D721Med (cell line): ENCODE data around the gene POLG.

Experiments used
- DNase-seq: peaks from one replicate; pipeline ENCODE4 v3.0.0; 2011; ENCODE audit warnings: low spot score; ENCODE audit not compliant: insufficient read length
- FAIRE-seq: peaks from 2 replicates; lab custom pipeline; 2011; peaks lifted over from hg19 to GRCh38; lab: Jason Lieb, UNC
- TF ChIP-seq, protein P1 (sequence below): IDR thresholded peaks from 2 replicates; pipeline ENCODE4 v1.5.1; 2012; ENCODE audit warnings: mild to moderate bottlenecking, control low read depth; ENCODE audit not compliant: insufficient read depth; ENCODE audit errors: missing control alignments

POLG gene

DNA sequence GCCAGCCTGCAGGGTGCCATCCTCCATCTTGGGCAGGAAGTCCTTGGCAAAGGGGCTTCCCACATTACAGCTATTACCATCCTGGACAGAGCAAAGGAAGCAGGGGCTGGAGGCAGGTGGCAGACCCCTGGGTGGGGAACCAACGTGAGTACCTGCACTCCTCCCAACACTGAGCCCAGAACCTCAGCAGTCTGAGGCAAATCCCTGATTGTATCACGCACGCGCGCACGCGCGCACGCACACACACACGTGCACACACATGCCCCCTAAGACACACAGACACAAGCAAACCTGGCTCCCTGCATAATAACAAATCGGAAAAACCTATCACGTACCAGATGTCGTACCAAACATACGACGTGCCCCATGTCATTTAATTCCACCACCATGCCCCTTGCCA lies 11.8 kb downstream of the POLG start:
- DNase-seq (no peak), FAIRE-seq (no peak)
- TF ChIP-seq, protein P1, sequence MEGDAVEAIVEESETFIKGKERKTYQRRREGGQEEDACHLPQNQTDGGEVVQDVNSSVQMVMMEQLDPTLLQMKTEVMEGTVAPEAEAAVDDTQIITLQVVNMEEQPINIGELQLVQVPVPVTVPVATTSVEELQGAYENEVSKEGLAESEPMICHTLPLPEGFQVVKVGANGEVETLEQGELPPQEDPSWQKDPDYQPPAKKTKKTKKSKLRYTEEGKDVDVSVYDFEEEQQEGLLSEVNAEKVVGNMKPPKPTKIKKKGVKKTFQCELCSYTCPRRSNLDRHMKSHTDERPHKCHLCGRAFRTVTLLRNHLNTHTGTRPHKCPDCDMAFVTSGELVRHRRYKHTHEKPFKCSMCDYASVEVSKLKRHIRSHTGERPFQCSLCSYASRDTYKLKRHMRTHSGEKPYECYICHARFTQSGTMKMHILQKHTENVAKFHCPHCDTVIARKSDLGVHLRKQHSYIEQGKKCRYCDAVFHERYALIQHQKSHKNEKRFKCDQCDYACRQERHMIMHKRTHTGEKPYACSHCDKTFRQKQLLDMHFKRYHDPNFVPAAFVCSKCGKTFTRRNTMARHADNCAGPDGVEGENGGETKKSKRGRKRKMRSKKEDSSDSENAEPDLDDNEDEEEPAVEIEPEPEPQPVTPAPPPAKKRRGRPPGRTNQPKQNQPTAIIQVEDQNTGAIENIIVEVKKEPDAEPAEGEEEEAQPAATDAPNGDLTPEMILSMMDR = no peak

DNA sequence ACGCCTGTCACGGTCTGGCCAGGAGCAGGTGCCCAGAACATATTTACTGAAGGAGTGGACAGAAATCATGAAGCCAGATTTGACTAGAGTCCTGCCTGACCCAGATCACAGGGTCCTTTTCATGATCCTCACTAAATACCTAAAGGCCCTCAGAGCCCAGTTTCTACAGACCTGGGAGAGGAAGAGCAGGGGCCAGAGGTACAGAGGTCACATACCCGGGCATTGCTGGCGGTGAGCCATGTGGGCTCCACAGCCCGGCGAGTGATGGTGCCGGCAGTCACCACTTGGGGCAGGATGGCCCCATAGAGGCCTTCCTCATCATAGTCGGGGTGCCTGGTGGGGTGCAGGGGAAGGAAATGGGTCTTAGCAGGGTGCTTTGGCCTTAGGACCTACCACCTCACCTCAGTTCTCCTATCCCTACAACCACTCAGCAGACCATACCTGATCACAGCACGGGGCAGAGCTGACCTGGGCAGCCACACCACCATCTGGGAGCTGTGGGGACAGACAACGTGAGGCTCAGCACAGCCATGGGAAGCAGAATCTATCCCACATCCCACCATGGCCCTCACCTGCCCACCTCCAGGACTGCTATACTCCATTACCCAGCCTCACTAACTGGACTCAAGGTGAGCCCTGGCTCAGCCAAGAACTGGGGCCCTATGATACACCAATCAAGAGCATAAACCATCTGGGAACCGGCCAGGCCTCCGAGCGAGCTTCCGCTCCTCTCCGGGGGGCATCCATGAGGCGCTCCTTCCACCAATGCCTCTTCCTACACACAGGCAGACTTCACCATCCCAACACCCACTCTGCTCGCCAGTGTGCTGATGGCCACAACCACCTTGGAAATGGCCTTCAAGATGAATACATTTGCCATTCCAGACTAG lies 12.9 kb downstream of the POLG start:
- DNase-seq (no peak), FAIRE-seq (no peak)
- TF ChIP-seq, protein P1 = no peak

DNA sequence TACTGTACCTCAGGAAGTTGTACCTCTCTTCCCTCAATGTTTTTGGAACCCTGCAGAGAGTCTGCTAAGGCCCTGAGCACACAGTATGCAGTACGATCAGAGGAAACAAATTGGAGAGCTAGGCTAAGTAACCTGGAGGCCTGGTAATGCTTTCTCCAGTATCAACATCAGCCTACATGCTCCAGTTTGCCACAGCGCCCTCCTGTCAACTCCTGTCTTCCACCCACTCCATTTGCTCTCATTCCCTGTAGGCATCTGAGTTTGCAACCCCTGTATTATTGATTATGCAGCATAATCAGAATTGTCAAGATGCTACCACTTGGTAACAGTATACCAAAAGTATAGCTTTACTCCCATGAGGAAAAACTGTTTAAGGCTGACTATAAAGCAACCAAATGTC lies 14.4 kb downstream of the POLG start:
- FAIRE-seq (no peak), DNase-seq (no peak)
- TF ChIP-seq, protein P1 = no peak

DNA sequence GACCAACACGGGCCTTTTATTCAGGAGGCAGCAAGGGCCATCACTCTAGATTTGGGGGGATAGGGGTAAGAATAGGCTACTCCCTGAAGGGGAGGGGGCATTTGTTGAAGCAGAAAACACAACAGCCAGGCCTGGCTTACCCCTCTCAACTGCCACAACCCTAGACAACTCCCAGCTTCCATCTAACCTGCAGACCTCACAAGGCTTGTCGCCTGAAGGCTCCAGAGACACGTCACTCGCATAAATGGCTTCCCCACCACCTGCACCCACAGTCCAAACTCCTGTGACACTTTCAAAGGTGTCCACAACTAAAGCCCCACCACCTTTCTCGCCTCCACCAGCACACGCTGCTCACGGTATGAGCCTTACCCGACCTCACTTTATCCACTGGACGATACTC lies 14.9 kb downstream of the POLG start:
- FAIRE-seq = no peak
- DNase-seq = no peak
- TF ChIP-seq, protein P1 = no peak

DNA sequence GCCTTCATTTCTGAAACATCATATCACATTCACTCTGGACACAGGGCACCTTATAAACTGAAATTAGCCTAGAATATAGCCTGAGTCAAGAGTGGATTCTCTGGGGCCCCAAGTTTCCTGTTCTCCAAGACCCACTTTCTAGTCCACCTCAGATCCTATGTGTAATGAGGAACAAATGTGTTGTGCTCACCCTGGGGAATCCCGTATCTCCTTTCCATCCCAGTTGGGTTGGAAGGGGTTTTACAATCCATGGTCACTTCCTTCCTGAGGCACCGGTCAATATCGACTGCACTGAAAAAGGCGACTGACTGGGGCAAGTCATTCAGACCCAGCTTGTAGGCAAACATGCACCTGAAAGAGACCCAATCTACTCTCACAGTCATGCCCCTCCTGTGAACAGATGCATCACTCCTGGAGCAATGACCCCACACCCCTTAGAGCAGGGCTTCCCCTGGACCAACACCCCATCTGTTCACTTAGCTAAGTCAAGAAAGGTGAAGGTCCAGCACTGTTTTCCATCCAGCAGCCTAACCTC lies 17.4 kb downstream of the POLG start:
- no peak for FAIRE-seq
- no peak for DNase-seq
- TF ChIP-seq, protein P1 = no peak

DNA sequence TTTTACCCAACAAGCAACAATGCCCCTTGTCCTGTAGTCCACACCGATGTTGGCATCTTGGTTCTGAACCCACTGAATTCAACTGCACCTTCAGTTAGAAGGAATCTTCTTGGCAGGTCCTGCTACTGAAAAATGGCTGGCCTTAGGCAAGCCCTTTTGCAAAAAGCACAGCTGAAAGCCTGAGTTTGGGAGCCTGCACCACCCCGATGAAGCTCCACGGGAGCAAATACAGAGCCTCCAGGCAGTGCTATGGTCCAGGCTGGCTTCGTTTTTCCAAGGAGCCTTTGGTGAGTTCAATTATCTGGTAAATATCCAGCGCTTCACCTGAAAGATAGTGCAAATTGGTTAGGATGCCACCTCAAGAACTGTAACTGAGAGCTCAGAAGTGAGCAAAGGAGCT lies 18.1 kb downstream of the POLG start:
- DNase-seq (no peak), FAIRE-seq (no peak)
- TF ChIP-seq, protein P1 = no peak
